Right renal pelvis (tissue), 4 donors: Measurements from ENCODE around the gene RPS3. TPM values are rescaled to one million over a fixed set of nuclear protein-coding genes. Genes with fewer than 3 reads are reported as not detected.
"Not testable (repeated sequence)": the region's sequence is repeated elsewhere in the genome, so short reads cannot be mapped to it uniquely, and the experiment has no call there.

Source experiments
- DNase-seq, 4 donors: peaks; one replicate each; pipeline ENCODE4 v3.0.0-alpha.2; 2013; ENCODE audit warnings: low read depth in 4 of 4, low spot score in 3 of 4, missing footprints in 1 of 4
- polyA plus RNA-seq, 4 donors: library from polyadenylated mRNA; unstranded; fragments of 120-200 nt; gene quantifications; one replicate each; pipeline ENCODE4 v1.2.1, GENCODE V29; 2013; ENCODE audit not compliant: insufficient read length in 4 of 4

The RPS3 gene
- polyA plus RNA-seq, 4 donors, result 2,038 to 2,787 (median 2,284) TPM

DNA sequence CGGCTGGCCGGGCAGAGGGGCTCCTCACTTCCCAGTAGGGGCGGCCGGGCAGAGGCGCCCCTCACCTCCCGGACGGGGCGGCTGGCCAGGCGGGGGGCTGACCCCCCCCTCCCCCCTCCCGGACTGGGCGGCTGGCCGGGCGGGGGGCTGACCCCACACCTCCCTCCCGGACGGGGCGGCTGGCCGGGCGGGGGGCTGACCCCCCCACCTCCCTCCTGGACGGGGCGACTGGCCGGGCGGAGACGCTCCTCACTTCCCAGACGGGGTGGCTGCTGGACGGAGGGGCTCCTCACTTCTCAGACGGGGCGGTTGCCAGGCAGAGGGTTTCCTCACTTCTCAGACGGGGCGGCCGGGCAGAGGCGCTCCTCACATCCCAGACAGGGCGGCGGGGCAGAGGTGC lies 10.7 kb downstream of the RPS3 start:
- not testable (repeated sequence) for DNase-seq

- DNase-seq, result not testable (repeated sequence)
These were observed 13.8 kb downstream of the RPS3 start for GRCh38 chr11:75413146-75413545.

GRCh38 chr11:75413864-75414263 lies 14.5 kb downstream of the RPS3 start:
- DNase-seq, result no peak

GRCh38 chr11:75420224-75421034 lies 21.1 kb downstream of the RPS3 start:
- DNase-seq, result no peak

- DNase-seq, result no peak
These were observed 21.8 kb downstream of the RPS3 start for GRCh38 chr11:75421035-75421602.

DNA sequence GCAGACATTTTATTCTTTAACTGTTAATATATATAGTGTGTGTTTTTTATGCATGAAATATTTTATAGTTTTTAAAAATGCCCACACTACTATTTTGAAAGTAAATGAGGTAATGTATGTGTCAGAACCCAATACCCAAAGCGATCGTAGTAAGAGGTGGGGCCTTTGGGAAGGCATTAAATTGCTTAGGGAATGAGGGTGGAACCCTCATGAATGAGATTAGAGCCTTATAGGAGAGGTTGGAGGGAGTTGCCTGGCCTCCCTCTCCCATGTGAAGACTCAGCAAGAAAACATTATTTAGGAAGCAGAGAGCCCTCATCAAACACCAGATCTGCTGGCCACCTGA lies 22.6 kb downstream of the RPS3 start:
- DNase-seq, result no peak

GRCh38 chr11:75422248-75423231 lies 23.2 kb downstream of the RPS3 start:
- no peak for DNase-seq

- no peak for DNase-seq
These were observed 24.4 kb downstream of the RPS3 start for GRCh38 chr11:75423721-75424120.

DNA sequence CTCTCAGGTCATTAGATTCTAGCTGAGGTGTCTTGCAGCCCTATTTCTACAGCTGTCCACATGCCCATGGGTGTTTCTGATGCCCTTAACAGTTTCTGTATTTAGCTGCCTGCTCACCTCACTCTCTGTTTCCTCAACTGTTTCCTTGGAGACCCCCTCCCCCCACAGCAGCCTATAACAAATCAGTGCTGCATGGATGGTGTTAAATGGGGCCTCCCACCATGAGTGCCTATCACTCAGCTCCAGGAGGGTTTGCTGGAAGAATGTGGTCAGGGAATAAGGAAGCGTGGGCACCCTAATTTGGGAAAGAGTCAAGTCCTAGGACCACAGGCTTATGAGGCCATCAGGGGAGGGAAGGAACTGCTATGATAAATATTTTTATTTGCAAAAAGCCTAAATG lies 25.1 kb downstream of the RPS3 start:
- no peak for DNase-seq

GRCh38 chr11:75425422-75425821 lies 26.1 kb downstream of the RPS3 start:
- DNase-seq, result no peak

DNA sequence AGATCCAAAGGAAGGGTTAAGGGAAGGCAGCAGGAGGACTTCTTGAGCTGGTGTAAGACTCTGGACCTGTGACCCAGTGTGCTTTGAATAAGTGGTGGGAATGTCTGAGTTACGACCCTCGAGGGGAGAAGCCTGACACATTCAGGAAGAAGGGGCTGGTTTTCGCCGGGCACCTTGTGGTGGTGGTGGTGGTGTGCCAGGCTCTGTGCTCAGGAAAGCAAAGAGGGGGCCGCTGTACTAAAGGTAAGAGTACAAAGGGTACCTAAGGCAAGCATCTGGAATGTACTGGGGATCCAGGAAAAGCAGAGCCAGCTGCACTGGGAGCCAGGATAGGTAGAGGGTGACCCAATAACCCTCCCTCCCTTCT lies 27.4 kb downstream of the RPS3 start:
- DNase-seq, result no peak

DNA sequence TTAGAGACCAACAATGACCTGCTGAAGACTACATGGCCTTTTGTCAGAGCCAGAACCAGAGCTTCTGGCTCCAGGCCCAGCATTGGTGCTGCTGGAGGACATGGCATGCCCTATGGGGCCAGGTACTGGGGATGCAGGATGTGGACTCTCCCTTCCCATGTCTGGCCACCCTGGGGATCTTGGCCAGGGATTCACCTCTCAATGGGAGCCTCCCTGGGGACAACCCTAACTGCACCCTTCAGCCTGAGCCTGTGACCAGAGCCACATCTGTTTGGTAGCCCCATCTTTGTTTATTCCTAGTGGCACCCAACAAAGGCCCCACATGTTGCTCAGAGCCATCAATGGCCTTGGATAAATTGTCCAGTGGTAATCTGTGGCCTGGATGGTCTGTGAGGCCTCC lies 27.9 kb downstream of the RPS3 start:
- no peak for DNase-seq

- peak; percentile 74 to 88 (median 80) for DNase-seq
These were observed 29.0 kb downstream of the RPS3 start for GRCh38 chr11:75428281-75428724.

GRCh38 chr11:75428989-75429640 lies 29.8 kb downstream of the RPS3 start:
- no peak for DNase-seq

- no peak for DNase-seq
These were observed 30.3 kb downstream of the RPS3 start for GRCh38 chr11:75429641-75429901.

DNA sequence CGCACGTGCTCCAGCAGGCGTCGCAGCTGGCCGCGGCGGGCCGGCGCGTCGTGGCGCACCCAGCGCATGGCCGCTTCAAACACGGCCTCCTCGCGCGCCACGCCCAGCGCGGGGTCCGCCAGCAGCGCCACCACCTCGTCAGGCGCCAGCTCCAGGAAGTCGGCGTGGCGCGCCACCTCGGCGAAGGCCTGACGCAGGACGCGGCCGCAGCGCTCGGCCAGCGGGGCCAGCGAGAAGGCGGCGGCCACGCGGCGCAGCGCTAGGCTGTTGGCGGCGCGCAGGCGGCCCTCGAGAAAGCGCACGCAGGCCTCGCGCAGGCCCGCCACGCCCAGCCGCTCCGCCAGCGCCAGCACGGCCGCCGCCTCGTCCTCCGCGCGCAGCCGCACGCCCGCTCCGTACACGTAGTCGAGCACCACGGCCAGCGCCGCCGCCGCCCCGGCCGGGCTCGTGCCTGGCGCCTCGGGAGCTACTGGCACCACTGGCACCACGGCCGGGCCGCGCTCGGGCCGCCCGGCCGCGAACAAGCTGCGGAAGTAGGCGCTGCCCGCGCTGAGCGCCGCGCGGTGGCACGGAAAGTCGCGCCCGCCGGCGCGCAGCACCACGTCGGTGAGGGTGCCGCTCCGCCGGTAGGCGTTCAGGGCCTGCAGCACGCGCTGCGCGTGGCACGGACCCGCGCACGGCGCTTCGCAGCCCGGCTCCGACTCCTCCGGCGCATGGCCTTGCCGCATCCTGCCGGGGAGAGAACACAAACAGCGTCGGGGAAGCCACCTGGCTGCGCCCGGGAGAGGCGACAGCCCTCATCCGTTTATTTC lies 30.8 kb downstream of the RPS3 start:
- DNase-seq, result peak in 1 of 4 donors; percentile 24

DNA sequence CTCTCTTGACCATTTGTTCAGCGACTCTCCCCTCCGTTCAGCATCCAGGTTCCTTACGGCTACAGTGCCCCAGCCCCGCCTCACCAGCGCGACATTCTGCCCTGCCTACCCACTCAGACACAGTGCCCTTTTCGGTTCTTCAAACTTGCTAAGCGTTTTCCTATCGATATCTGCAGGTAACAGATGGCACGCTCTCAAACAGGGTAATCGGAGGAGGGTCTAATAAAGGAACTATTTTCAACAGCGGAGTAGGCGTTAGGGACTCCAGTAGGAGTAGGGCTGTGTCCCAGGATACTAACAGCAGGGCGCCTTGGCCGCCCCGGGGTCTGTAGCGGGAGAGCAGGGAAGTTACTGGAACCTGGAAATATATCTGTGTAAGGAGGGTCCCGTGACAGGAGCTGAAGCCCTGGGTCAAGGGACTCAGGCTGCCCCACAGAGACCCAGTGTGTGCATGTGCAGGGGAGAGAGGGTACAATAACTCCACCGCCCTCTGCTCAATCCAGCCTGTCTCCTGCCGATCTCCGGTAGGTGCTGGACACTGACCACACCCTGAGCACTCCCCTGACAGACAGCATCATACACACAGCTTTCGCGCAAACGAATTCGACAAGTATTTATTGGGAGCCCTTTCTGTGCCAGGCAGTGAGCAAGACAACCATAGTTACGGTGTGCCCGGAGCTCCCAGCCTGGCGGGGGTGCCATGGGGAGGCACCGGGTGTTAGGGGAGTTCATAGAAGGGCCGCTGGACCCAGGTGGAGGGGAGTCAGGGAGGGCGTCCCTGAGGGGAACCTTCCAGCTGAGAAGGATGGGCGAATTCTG lies 31.6 kb downstream of the RPS3 start:
- no peak for DNase-seq

DNA sequence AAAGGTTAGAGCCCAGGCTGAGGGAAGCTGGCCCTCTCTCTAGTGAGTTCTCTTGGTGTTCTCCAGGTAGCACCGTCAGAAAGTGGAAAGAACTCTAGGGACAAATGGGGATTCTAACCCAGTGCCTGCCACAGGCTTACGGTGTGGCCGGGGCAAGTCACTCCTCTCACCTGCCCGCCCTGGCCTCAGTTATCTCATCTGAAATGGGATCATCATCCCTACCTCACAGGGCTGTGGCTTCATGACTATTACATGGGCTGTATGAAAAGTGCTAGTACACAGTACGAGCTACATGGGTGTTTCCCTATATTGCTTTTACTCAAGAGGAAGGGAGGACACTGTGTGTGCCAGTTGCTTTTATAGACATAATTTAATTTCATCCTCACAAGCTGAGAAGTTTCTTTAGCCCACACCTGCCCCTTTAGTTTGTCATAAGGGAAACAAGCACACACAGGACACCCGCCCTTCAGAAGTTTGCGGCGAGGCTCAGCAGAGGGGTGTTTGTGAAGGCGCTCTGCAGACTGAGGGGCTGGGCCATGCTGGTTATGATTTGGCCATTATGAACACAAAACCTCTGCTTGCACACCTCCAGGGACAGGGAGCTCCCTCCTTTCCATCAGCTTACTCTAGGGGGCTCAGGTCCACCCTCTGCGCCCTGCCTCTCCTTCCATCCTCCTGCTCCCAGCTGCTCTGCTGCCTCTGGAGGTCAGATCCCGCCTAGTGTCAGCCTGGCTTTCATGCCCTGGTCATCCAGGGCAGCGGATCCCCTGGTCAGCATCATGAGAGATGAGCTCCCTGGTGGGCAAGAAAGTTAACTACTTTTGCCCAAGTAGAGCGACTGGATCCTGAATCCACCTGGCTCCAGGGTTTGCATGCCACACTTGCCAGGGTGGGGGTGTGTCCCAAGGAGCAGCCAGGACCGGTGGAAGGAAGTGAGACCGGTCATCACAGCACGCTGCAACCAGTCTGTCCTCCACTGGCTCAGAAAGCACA lies 32.5 kb downstream of the RPS3 start:
- no peak for DNase-seq
